GM12874 (cell line): ENCODE results near the gene NKIRAS2.

Source experiments
- TF ChIP-seq, protein P1 (sequence below): IDR thresholded peaks from 2 replicates; pipeline ENCODE4 v1.5.1; 2011; ENCODE audit warnings: low read depth, mild to moderate bottlenecking, control low read depth, low read length, moderate library complexity; ENCODE audit not compliant: insufficient read depth

Gene NKIRAS2

DNA sequence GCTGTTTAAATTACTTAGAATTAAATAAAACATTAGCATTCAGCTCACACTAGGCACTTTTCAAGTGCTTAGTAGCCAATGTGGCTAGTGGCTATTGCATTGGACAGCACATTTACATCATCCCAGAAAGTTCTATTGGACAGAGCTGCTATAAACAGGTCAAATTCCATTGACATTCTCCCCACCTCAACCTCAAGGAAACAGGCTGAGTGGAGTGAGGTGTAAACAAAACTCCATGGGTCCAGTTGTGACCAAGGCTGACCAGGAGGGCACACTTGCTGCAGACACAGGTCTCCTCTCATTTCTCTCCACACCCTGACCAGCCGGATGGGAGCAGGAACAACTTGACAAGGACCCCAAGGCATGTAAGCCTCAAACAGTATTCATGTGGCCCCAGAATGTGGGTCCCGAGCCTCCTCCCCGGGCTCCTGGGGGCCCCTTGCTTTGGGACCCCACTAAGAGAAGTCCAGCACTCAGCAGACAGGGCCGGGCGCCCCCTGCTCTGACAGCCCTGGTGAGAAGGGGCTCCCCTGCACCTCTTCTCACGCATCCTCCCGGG is 30.0 kb downstream of the NKIRAS2 start:
- TF ChIP-seq, protein P1, sequence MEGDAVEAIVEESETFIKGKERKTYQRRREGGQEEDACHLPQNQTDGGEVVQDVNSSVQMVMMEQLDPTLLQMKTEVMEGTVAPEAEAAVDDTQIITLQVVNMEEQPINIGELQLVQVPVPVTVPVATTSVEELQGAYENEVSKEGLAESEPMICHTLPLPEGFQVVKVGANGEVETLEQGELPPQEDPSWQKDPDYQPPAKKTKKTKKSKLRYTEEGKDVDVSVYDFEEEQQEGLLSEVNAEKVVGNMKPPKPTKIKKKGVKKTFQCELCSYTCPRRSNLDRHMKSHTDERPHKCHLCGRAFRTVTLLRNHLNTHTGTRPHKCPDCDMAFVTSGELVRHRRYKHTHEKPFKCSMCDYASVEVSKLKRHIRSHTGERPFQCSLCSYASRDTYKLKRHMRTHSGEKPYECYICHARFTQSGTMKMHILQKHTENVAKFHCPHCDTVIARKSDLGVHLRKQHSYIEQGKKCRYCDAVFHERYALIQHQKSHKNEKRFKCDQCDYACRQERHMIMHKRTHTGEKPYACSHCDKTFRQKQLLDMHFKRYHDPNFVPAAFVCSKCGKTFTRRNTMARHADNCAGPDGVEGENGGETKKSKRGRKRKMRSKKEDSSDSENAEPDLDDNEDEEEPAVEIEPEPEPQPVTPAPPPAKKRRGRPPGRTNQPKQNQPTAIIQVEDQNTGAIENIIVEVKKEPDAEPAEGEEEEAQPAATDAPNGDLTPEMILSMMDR = no peak

DNA sequence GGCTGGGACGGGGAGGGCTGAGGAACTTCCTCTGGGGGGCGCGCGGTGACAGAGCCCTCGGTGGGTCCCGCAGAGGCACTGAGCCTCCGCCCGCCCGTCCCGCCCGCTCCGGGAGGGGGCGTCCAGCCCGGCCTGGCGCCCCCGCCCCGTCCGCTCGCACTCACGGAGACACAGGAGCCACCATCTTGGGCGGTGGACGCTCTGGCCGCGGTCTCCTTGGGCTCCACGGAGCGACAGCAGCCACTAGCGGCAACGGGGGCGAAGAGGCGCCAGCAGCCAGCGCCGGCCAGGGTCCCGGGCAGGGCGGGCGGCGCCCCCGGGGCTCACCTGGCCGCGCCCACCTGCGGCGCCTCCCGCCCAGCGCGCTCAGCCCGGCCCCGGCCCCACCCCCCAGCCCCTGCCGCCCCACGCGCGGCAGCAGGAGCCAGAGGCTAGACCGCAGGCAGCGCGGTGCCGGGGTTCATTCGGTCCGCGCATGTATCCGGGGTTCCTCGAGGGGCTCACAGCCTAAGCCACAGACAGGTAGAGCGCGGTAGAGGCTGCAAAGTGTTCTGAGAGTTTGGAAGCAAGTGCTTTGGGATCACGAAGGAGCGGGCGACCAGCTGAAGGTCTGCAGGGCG is 30.6 kb downstream of the NKIRAS2 start, which contains the start of gene C17orf113:
C17orf113 (minus strand) TSS at position 209 of the 620 bp plus-strand sequence. CDS start 7,225 bp downstream, outside the sequence.
- TF ChIP-seq, protein P1 = peak; percentile 57

DNA sequence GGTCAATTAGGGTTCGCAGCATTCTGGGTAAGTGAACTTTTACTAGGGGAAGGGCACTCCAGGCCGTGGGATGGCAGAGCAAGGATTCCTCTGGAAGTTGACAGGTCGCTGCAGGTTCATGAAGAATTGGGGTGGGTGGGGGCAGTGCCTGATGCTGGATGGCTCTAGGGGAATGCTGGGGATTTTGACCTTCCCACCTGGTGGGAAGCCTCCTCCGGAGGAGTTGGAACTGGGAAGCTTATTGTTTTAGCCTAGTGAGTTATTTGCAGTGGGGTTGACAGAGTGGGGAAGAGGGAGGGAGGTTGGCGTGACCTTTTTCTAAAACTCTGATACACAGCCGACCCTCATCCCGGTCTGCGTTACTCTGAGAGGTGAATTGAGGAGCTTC is 31.1 kb downstream of the NKIRAS2 start:
- TF ChIP-seq, protein P1 = no peak

GRCh38 chr17:42051645-42052044 is 31.8 kb downstream of the NKIRAS2 start:
- TF ChIP-seq, protein P1 = no peak

DNA sequence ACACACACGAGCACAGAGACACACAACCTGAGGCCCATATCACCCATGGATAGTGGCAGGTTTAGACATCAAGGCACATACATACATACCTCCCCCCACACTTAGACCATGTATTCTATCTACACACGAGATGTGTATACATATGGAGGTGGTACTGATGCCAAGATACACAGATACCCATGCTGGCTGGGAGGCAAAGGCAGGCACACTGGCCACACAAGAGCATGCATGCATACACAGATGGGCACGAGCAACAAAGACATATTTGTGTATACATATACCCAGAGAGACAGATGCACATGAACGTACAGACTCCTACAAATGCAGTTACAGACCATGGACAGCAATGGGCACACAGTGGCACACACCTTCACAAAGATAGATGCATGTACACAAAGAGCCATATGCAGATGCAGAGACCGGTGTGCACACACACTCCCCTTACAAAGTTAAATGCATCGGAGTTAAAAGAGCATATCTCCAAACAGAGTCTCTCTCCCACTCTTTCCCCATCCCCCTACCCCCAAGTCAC is 32.5 kb downstream of the NKIRAS2 start:
- TF ChIP-seq, protein P1 = no peak

DNA sequence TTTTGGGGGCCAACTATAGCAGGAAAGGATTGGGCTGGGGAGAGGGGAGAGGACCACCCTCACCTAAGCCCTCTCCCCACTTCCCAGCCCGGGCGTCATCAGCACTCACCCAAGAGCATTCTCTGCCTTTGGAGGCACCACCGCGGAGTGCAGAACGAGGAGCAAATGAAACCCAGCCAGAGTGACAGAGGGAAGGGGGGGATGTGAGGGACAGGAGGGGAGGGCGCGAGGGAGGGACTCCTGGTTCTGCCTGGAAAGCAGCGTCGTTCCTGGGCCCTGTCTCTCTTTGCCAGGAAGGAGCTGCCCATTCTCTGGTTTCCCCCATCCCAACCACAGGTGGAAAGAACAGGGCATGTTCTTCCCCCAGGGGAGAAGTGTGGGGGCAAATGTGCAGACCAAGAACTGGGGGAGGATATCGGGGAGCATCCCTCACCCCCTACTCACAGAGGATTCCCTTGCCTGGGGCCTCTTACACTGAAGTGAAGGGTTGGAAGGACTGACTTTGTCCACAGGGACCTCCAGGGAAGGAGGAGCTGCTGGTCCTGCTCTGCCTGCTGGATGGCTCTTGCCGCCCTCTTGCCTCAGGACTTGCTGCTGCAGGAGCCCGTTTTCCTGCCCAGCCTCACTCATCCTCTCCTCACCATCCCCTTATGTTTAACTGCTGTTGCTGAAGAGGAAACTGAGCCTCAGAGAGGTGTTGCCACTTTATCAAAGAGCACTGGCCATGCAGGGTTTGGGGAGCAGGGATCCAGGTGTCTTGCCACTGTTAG is 34.0 kb downstream of the NKIRAS2 start:
- TF ChIP-seq, protein P1 = no peak

GRCh38 chr17:42055027-42055426 is 35.1 kb downstream of the NKIRAS2 start:
- TF ChIP-seq, protein P1 = no peak
